ENCODE data around the gene ARPC5.
A peak's percentile ranks its signal among the peaks of the same experiment; 100 is the strongest.

ARPC5 gene

GRCh38 chr1:183612407-183612806 lies 23.2 kb downstream of the ARPC5 start:
- no peak overlapping the region for H3K27ac Mint-ChIP-seq
- no peak for DNase-seq (ENCODE audit: low spot score)
- peaks cover 5% of the 10 kb centered on the region for H3K27me3 Mint-ChIP-seq (ENCODE audit: low read depth)
- no peaks in the 10 kb centered on the region for H3K9me3 Mint-ChIP-seq
- peaks cover 3% of the 10 kb centered on the region for H3K36me3 Mint-ChIP-seq (ENCODE audit: low read depth)
- no peak overlapping the region for H3K4me3 Mint-ChIP-seq
- H3K4me1 Mint-ChIP-seq (ENCODE audit: low read depth), result peaks cover 2% of the 10 kb centered on the region

DNA sequence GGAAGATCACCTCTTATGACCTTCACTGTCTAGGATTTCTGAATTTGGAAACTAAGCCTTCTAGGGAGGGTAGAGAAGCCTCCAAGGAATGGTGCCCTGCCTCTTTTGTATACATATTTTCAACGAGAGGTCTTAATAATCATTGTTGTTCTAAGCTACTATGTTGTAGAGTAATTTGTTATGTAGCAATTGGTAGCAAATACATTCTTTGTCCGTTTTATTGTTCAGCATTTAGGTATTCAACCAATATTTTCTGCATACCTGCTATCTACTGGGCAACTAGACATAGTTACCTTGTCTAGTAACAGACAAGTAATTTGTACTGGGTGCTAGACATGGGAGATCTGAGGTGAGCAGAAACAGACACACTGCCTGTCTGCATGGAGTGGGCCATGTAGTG lies 24.6 kb downstream of the ARPC5 start:
- Mint-ChIP-seq H3K27me3 (ENCODE audit: low read depth) (peaks cover 5% of the 10 kb centered on the region), H3K27ac (no peak overlapping the region), H3K9me3 (no peaks in the 10 kb centered on the region), H3K4me1 (ENCODE audit: low read depth) (peaks cover 2% of the 10 kb centered on the region), H3K36me3 (ENCODE audit: low read depth) (peaks cover 3% of the 10 kb centered on the region), H3K4me3 (no peak overlapping the region)
- no peak for DNase-seq (ENCODE audit: low spot score)

DNA sequence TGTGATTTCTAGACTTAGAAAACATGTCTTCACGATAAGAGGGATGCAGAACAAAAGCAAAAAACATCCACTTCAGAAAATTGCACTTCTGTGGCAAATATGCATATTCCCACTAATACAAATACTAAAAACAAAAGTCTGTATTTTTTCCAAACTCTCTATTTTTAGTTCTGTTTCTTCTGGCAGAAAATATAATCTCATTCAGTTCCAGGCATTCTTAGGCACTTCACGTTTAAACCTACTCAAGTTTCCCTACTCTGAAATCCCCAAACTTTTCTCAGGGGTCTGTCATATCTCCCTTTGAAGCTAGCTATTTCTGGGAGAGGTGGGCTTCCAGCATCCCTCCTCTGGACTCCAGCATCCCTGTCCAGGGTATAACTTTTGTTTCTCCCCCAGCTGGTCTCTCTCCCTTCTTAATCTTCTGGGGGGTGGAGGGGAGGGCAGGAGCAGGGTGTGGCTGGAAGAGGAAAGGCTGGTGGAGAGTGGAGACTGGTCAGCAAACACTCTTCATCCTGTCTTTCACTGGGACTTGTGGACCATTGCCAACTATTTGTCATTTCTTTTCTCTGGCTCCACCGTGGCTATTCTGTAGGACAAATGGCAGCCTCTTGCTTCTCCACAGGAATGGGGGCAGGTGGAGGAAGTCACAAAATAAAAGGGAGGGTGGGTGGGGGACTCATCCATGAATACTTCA lies 25.7 kb downstream of the ARPC5 start:
- Mint-ChIP-seq H3K4me1 (ENCODE audit: low read depth) (peaks cover 2% of the 10 kb centered on the region), H3K36me3 (ENCODE audit: low read depth) (peaks cover 3% of the 10 kb centered on the region), H3K4me3 (no peak overlapping the region), H3K27ac (no peak overlapping the region), H3K9me3 (no peaks in the 10 kb centered on the region), H3K27me3 (ENCODE audit: low read depth) (peaks cover 5% of the 10 kb centered on the region)
- DNase-seq (ENCODE audit: low spot score), result no peak

GRCh38 chr1:183609313-183609712 lies 26.3 kb downstream of the ARPC5 start:
- H3K4me3 Mint-ChIP-seq, result no peak overlapping the region

DNA sequence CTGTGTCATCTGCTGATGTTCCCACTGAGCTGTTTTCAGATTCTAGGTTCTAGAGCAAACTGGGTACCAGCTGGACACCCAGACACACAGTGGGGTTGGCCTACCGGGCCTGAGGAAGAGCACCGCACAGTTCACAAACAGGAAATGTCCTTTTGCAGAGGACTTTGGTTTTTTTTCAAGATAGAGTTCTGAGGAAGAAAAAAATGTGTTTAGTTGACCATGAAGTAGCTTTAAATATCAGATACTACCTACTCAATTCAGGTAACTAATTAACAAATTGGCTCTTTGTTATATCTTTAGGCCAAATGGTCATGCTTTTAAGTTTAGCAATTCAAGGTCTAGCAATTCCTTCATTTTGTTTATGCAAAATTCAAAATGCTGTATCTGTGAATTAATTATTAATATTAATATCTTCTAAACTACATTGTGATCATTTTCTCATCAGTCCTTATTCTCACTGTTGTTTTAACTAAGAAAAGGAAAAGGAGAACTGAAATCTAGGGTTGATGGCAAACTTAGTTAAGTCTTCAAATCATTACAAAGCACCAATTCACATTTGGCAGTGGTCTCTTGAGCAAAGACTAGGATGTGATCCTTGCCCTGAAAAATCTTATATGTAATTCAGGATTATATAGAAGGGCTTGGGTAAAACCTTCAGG lies 28.1 kb downstream of the ARPC5 start:
- H3K27ac Mint-ChIP-seq, result no peak overlapping the region
- no peak overlapping the region for H3K4me3 Mint-ChIP-seq
- H3K36me3 Mint-ChIP-seq (ENCODE audit: low read depth), result peaks cover 3% of the 10 kb centered on the region
- DNase-seq (ENCODE audit: low spot score), result no peak
- H3K4me1 Mint-ChIP-seq (ENCODE audit: low read depth), result peaks cover 8% of the 10 kb centered on the region
- no peaks in the 10 kb centered on the region for H3K9me3 Mint-ChIP-seq
- peaks cover 3% of the 10 kb centered on the region for H3K27me3 Mint-ChIP-seq (ENCODE audit: low read depth)

More at GRCh38 chr1:183609313-183609712, 26.3 kb downstream of the ARPC5 start:
- DNase-seq (ENCODE audit: low spot score), result no peak
- Mint-ChIP-seq H3K9me3 (no peaks in the 10 kb centered on the region), H3K27me3 (ENCODE audit: low read depth) (peaks cover 3% of the 10 kb centered on the region), H3K27ac (no peak overlapping the region), H3K36me3 (ENCODE audit: low read depth) (peaks cover 3% of the 10 kb centered on the region), H3K4me1 (ENCODE audit: low read depth) (peaks cover 4% of the 10 kb centered on the region)

GRCh38 chr1:183605904-183606303 lies 29.7 kb downstream of the ARPC5 start:
- H3K9me3 Mint-ChIP-seq, result no peaks in the 10 kb centered on the region
- H3K27ac Mint-ChIP-seq, result no peak overlapping the region
- no peak overlapping the region for H3K4me3 Mint-ChIP-seq
- H3K36me3 Mint-ChIP-seq (ENCODE audit: low read depth), result no peaks in the 10 kb centered on the region
- peaks cover 8% of the 10 kb centered on the region for H3K4me1 Mint-ChIP-seq (ENCODE audit: low read depth)
- peaks cover 3% of the 10 kb centered on the region for H3K27me3 Mint-ChIP-seq (ENCODE audit: low read depth)
- DNase-seq (ENCODE audit: low spot score), result no peak

DNA sequence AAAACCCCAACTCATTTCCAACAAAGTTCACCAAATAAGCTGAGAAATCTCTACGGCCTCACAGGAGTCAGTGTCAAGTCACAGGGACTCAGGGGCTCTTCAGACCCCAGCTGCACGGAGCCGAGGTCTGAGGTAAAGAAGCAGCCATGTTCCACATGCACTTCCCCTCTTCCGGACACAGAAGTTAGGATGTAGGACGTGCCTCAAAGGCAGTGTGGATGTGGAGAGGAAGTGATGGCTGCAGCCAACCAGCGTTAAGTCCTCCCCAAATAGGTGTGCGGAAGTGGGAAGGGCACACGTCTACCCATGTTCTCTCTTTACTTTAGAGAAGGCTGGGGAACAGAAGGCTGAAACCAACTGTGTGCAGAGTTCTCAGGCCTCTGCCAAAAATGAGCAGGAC lies 30.8 kb downstream of the ARPC5 start:
- Mint-ChIP-seq H3K4me1 (ENCODE audit: low read depth) (peaks cover 8% of the 10 kb centered on the region), H3K9me3 (no peaks in the 10 kb centered on the region), H3K27ac (no peak overlapping the region), H3K27me3 (ENCODE audit: low read depth) (no peaks in the 10 kb centered on the region), H3K36me3 (ENCODE audit: low read depth) (no peaks in the 10 kb centered on the region), H3K4me3 (no peak overlapping the region)
- DNase-seq (ENCODE audit: low spot score), result no peak

GRCh38 chr1:183604038-183604808 lies 31.4 kb downstream of the ARPC5 start:
- Mint-ChIP-seq H3K36me3 (ENCODE audit: low read depth) (no peaks in the 10 kb centered on the region), H3K27ac (no peak overlapping the region), H3K4me3 (no peak overlapping the region), H3K9me3 (no peaks in the 10 kb centered on the region), H3K4me1 (ENCODE audit: low read depth) (peaks cover 8% of the 10 kb centered on the region), H3K27me3 (ENCODE audit: low read depth) (no peaks in the 10 kb centered on the region)
- DNase-seq (ENCODE audit: low spot score), result no peak

- Mint-ChIP-seq H3K4me3 (no peak overlapping the region), H3K27me3 (ENCODE audit: low read depth) (no peaks in the 10 kb centered on the region), H3K9me3 (no peaks in the 10 kb centered on the region), H3K36me3 (ENCODE audit: low read depth) (no peaks in the 10 kb centered on the region), H3K27ac (no peak overlapping the region), H3K4me1 (ENCODE audit: low read depth) (peaks cover 15% of the 10 kb centered on the region)
- DNase-seq (ENCODE audit: low spot score), result no peak
Measured at GRCh38 chr1:183602510-183602909, 33.1 kb downstream of the ARPC5 start.

DNA sequence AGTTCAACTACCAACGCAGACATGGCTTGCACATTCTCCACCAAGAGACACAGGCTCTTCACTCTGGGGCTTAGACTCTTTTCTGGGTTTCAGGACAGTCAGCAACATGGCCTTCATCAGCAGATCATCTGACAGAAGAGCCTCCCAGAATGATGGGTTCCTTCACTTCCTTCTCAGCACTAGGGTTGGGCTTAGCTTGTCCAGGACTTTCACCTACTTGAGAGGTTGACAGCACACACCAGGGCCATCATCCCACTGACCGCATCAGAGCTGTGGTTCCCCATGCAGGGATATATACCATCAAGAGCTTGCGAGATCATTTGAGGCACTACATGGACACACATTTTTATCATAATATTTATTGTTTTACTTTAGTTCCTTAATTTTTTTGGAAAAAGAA lies 34.9 kb downstream of the ARPC5 start:
- Mint-ChIP-seq H3K36me3 (ENCODE audit: low read depth) (no peaks in the 10 kb centered on the region), H3K4me3 (no peak overlapping the region), H3K4me1 (ENCODE audit: low read depth) (peaks cover 13% of the 10 kb centered on the region), H3K27me3 (ENCODE audit: low read depth) (no peaks in the 10 kb centered on the region), H3K9me3 (no peaks in the 10 kb centered on the region), H3K27ac (no peak overlapping the region)
- DNase-seq (ENCODE audit: low spot score), result no peak

- no peak for DNase-seq (ENCODE audit: low spot score)
- Mint-ChIP-seq H3K27ac (no peak overlapping the region), H3K4me1 (ENCODE audit: low read depth) (peaks cover 13% of the 10 kb centered on the region)
Measured at GRCh38 chr1:183600136-183600535, 35.4 kb downstream of the ARPC5 start.

GRCh38 chr1:183598386-183598785 lies 37.2 kb downstream of the ARPC5 start:
- Mint-ChIP-seq H3K27ac (peak overlapping the region; percentile 38), H3K4me3 (no peak overlapping the region), H3K4me1 (ENCODE audit: low read depth) (peaks cover 11% of the 10 kb centered on the region), H3K36me3 (ENCODE audit: low read depth) (no peaks in the 10 kb centered on the region), H3K27me3 (ENCODE audit: low read depth) (no peaks in the 10 kb centered on the region), H3K9me3 (no peaks in the 10 kb centered on the region)
- no peak for DNase-seq (ENCODE audit: low spot score)

More at GRCh38 chr1:183600136-183600535, 35.4 kb downstream of the ARPC5 start:
- no peaks in the 10 kb centered on the region for H3K27me3 Mint-ChIP-seq (ENCODE audit: low read depth)
- H3K9me3 Mint-ChIP-seq, result no peaks in the 10 kb centered on the region
- H3K36me3 Mint-ChIP-seq (ENCODE audit: low read depth), result no peaks in the 10 kb centered on the region
- H3K4me3 Mint-ChIP-seq, result no peak overlapping the region

GRCh38 chr1:183597656-183598347 lies 37.8 kb downstream of the ARPC5 start:
- Mint-ChIP-seq H3K4me3 (no peak overlapping the region), H3K9me3 (no peaks in the 10 kb centered on the region), H3K36me3 (ENCODE audit: low read depth) (no peaks in the 10 kb centered on the region), H3K4me1 (ENCODE audit: low read depth) (peaks cover 16% of the 10 kb centered on the region), H3K27me3 (ENCODE audit: low read depth) (no peaks in the 10 kb centered on the region), H3K27ac (no peak overlapping the region)
- DNase-seq (ENCODE audit: low spot score), result no peak

DNA sequence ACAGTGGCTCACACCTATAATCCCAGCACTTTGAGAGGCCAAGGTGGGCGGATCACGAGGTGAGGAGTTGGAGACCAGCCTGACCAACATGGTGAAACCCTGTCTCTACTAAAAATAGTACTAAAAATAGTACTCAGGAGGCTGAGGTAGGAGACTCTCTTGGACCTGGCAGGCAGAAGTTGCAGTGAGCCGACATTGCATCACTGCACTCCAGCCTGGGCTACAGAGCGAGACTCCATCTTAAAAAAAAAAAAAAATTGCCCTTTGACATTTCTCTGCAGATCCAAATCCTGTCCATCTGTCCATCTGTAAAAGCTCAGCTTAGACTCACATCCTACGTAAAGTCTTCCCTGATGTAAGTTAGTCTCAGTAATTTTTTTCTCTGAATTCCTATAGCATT lies 39.1 kb downstream of the ARPC5 start:
- no peak overlapping the region for H3K4me3 Mint-ChIP-seq

More for the DNA sequence above, 39.1 kb downstream of the ARPC5 start:
- H3K27ac Mint-ChIP-seq, result no peak overlapping the region
- no peak for DNase-seq (ENCODE audit: low spot score)
- no peaks in the 10 kb centered on the region for H3K36me3 Mint-ChIP-seq (ENCODE audit: low read depth)
- no peaks in the 10 kb centered on the region for H3K27me3 Mint-ChIP-seq (ENCODE audit: low read depth)
- peaks cover 19% of the 10 kb centered on the region for H3K4me1 Mint-ChIP-seq (ENCODE audit: low read depth)
- no peaks in the 10 kb centered on the region for H3K9me3 Mint-ChIP-seq

Data from T-helper 2 cell treated with Interferon-gamma antibody and Interleukin-4, amounts not matched to agents 5 μg/mL and 100 μg/mL, for 36 hours (primary cell).